Activated naive CD4-positive, alpha-beta T cell (primary cell): ENCODE measurements around the gene CEACAM4.
"Not testable (repeated sequence)": the region's sequence is repeated elsewhere in the genome, so short reads cannot be mapped to it uniquely, and the experiment has no call there.

Source experiments
- DNase-seq, 4 experiments: peaks; one replicate each; lab custom pipeline; 2025; lab: John Stamatoyannopoulos, UW

The CEACAM4 gene

DNA sequence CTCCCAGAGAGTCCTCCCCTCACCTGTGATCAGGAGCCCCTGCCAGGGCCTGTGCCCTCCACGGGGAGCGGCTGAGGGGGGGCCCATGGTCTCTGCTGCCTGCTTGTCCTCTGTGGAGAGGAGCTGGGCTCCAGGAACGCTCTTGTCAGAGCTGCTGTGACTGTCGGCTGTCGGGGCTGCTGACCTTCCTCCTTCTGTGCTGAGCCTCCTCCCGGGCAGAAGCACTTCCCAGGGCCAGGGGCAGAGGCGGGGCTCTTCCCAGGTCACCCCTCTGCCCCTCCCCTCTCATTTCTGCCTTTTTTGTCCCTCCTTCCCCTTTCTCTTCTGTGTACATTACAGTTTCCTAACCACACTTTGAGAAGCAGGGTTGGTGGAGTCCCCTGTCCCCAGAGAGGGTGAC is at the start of gene CEACAM4:
Gene CEACAM4 (minus strand): TSS at position 198 of the 400 bp plus-strand sequence. CDS start 111 bp downstream, at position 87.
- no peak for DNase-seq

DNA sequence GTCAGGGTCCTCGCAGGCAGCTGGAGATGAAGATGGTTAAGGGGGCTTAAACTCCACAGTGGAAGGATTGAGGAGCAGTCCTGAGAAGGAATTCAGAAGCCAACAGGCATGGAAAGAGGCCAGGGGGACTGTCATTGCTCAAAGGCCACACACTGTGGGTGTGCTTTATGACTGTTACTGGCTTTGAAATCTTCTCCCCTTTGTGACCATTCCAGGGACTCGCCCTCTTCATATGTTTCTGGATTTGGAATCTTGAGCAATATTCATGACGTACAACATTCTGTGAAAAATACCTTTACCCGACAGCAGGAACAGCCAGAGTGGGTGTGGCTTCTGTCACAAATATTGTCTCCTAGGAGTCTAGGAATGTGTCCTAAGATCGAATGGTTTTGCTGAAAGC is 44.6 kb upstream of the CEACAM4 start:
- DNase-seq, result no peak

GRCh38 chr19:41670755-41671154 is 43.9 kb upstream of the CEACAM4 start:
- DNase-seq, result no peak

DNA sequence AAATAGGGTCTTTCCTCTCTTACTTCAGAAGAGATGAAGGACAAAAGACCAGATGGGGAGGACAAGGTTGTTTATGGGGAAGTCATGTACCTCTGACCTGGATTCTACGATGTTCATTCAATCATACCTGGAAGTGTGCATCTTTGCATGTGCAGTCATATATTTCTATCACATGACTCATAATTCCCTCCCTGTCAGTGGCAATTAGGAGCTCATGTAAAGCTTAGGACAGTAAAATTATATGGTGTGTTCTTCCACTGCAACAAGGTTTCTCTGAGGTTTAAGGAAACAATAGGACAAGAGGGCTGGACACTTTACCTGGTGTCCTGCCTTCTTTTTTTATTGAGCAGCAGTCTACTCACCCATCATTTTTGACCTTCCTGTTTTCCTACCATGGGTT is 41.4 kb upstream of the CEACAM4 start:
- no peak for DNase-seq

- no peak for DNase-seq
Measured at GRCh38 chr19:41666075-41666474, 39.2 kb upstream of the CEACAM4 start.

GRCh38 chr19:41657157-41657556 is 30.3 kb upstream of the CEACAM4 start:
- no peak for DNase-seq

DNA sequence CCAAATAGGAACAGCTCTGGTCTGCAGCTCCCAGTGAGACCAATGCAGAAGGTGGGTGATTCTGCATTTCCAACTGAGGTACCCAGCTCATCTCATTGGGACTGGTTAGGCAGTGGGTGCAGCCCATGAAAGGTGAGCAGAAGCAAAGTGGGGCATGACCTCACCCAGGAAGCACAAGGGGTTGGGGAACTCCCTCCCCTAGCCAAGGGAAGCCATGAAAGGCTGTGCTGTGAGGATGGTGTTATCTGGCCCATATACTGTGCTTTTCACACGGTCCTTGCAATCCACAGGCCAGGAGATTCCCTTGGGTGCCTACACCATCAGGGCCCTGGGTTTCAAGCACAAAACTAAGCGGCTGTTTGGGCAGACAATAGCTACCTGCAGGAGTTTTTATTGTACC is 29.9 kb upstream of the CEACAM4 start:
- not testable (repeated sequence) for DNase-seq

DNA sequence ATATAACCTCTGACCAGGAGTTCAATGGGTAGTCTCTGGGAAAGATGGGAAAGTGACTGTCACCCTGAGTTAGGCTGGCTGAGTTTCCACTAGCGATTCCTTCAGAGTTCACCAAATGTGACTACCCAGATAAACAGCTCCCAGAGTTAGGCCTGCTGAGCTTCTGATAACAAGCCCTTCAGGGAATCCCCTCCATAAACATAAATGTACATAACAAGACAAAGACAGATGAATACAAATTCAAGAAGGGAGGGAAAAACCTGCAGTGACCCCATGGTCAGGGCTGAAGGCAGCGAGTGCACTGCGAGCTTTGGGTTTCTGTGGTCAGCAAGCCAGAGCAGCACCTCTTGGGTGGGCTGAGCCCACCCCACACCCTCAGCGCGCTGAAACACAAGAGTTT is 25.4 kb upstream of the CEACAM4 start:
- DNase-seq, result no peak

DNA sequence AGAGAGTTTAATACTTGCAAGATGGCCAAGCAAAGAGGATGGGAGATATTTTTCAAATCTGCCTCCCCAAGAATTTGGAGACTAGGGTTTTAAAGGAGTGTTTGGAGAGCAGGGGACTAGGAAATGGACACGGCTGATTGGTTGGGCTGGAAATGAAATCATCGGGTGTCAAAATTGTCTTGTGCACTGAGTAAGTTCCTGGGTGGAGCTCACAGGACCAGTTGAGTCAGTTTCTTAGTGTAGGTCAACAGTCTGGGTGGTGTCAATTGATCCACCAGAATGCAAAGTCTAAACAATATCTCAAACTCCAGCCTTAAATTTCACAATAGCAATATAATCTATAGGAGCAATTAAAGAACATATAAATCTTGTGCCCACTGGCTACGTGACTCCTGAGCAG is 23.0 kb upstream of the CEACAM4 start:
- DNase-seq, result no peak

GRCh38 chr19:41646589-41647204 is 19.8 kb upstream of the CEACAM4 start:
- peak in 3 of 4 experiments; percentile 5 to 38 (median 33) for DNase-seq

- DNase-seq, result peak; percentile 26 to 51 (median 34)
Measured at GRCh38 chr19:41641879-41642485, 15.1 kb upstream of the CEACAM4 start.

GRCh38 chr19:41638641-41639081 is 11.8 kb upstream of the CEACAM4 start:
- no peak for DNase-seq

DNA sequence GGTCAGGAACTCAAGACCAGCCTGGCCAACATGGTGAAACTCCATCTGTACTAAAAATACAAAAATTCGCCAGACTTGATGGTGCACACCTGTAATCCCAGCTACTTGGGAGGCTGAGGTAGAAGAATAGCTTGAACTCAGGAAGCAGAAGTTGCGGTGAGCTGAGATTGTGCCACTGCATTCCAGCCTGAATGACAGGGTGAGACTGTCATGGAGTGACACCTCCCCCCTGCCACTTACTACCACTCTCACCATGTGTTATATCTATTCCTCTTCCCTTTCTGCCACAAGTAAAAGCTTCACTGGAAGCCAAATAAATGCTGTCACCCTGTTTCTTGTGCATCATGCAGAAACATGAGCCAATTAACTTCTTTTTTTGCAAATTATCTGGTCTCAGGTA is 10.6 kb upstream of the CEACAM4 start:
- DNase-seq, result no peak

DNA sequence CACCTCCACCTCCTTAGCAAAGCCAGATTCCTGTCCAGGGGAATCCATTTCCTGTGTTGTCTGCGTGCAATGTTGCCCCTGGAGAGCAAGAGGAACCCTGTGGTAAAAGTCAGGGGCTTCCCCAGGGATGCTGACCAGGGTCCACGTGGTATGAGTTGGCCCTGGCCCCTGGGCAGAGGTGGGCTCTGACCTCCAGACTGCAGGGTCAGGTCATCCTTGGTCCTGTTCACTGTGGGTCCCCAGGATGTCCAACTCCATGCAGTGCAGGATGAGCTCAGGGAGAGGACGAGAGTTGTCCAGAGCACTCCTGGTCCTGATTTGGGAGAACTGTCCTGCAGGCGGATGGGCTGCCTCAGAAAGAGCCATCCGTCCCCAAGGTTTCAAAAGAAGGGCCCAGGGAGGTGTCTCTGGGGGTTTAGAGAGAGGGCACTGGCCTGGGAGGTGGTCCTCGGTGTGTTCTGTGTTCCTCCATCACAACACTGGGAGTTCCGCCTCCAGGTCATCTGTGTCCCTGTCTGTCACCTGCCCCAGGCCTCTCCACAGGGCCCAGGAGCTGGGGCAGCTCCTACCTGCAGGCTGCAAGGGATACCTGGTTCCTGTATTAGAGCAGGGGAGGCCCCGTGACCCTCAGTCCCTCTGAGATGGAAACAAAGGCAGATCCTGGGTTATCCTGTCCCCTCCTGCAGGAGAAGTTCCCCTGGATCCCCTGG is 1.2 kb upstream of the CEACAM4 start:
- DNase-seq, result no peak

- no peak for DNase-seq
Measured at GRCh38 chr19:41626278-41626677, 596 bp downstream of the CEACAM4 start.

DNA sequence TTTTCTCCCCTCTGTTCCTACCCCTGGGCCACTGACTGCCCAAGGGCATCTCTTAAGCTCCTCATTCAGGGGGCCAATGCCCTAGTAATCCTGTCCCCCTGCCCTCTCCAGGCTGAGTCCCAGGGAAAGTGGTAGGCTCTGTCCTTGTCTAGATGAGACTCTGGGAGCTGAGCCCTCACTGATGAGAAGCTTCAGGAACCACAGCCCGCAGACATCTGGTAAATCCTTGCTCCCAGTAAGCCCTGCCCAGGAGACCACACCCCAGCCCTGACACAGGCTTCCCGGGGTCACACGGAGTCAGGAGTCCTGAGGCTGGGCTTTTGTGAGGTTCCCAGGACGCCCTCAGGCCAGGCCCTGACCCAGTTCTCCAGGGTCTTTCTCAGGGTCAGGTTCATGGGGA is 1.9 kb downstream of the CEACAM4 start:
- no peak for DNase-seq

DNA sequence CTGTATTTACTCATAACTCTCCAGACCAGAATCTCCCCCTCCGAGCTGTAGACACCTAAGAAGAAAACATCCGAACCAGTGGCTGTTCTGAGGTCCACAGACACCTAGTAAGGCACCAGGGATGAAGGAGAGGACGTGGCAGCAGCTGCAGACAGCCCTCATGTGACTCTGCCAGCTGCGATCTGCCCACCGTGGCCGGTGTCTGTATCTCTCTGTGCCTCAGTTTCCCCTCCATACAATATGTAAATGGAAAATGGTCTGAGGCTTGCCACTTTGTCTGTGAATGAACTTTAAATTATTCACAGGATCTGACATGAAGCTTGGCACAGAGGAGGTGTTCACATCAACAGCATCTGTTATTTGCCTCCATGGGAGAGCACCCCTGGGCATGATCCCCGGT is 2.4 kb downstream of the CEACAM4 start:
- no peak for DNase-seq

- no peak for DNase-seq
Measured at GRCh38 chr19:41623360-41623759, 3.5 kb downstream of the CEACAM4 start.

GRCh38 chr19:41621654-41622053 is 5.2 kb downstream of the CEACAM4 start:
- DNase-seq, result no peak

- DNase-seq, result no peak
Measured at GRCh38 chr19:41621226-41621625, 5.6 kb downstream of the CEACAM4 start.

DNA sequence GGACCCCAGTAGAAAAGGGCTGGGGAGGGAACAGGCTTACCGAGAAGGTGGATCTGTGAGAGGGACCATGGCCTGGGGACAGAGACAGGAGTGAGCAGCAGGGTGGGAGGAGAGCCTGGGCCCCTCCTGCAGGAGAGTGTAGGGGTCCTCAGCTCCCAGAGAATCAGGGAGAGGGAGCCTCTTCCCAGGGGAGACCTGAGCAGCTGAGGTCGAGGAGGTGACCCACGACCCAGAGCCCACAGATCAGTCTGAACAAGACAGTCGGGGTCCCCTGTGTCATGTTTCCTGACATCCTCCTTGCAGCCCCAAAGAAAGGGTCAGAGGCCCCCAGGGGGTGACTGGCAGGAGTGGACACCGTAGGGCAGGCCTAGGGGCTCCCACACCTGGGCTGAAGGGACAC is 6.7 kb downstream of the CEACAM4 start:
- no peak for DNase-seq

DNA sequence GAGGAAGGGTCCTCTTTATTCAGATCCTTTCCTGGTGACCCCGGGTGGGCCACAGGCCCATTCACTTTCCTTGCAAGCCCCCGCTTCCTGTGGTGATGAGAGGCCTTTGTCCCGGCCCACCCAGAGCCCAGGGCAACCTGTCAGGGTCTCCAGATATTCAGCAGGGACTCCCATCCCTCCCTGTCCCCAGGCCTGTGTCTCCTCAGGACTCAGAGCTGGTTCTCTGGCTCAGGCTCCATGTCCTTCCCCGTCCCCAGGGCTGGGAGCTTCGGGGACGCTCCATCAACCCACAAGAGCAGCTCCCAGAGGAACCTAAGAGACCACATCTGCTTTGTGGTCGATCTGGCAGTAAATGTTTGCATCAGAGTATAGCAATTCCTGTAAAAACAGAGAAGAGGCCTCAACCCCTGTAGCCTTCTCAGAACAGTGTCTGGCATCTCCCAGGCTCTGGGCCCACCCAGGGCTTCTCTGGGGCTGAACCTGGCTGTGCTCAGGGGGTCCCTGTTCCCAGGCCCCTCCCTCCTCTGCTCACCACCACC is 7.8 kb downstream of the CEACAM4 start:
- DNase-seq, result no peak
